ENCODE results near the gene RPP40. TPM values are rescaled to one million over a fixed set of nuclear protein-coding genes. Genes with fewer than 3 reads are reported as not detected.

The RPP40 gene
- total and polyA plus RNA-seq, 2 of the 8 experiments (the other 6 are each of a cell fraction or from before 2014, with no cell fraction given) = 7.0 to 15.7 TPM

DNA sequence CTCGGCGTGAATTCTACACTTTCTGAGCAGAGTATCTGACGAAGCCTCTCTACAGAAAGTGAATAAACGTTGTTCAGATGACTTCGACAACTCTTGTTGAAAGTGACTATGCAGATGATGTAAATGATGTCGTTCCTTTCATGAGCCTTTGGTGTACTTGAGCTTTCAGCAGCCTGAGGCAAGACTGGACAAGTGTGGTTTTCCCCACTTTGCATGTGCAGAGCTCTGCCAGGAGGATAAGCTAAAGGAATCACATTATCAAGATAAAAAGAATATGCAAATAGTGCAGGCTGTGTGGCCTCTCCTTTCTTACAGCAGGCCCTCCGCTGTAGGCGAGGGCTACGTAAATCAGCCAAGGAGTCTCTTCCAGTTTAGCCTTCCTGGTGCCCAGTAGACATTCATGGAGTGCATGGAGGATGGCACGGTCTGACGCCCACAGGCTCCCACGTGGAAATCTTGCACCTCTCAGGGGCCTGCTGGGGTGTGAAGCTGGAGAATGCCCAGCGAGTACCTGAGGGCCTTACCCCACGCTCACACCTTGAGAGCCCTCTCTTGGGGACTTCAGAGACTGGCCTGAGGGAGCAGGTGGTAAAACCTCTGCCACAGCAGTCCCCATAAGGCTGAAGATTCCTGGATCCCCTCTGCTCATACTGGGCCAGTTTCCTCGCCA, 54.9 kb downstream of the RPP40 start (continued):
- TF ChIP-seq BACH1 (IDR thresholded peaks at IDR 0.05; ENCODE audit: low read length) = no peak
- TF ChIP-seq EGR1 (IDR thresholded peaks at IDR 0.05; ENCODE audit: borderline replicate concordance, low read depth, low read length) = no peak
- TF ChIP-seq MAFK (IDR thresholded peaks at IDR 0.05; ENCODE audit: low read depth, low read length) = no peak
- TF ChIP-seq CREB1 (IDR thresholded peaks at IDR 0.05) = no peak
- no peak for TF ChIP-seq TEAD4 (IDR thresholded peaks at IDR 0.05; ENCODE audit: low read depth, low read length)
- TF ChIP-seq, protein P1, sequence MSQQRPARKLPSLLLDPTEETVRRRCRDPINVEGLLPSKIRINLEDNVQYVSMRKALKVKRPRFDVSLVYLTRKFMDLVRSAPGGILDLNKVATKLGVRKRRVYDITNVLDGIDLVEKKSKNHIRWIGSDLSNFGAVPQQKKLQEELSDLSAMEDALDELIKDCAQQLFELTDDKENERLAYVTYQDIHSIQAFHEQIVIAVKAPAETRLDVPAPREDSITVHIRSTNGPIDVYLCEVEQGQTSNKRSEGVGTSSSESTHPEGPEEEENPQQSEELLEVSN (IDR thresholded peaks at IDR 0.05) = no peak
